ENCODE data around the gene IRX2.

GRCh38 chr5:2738156-2738699 lies 13.2 kb downstream of the IRX2 start:
- TF ChIP-seq, protein P1, sequence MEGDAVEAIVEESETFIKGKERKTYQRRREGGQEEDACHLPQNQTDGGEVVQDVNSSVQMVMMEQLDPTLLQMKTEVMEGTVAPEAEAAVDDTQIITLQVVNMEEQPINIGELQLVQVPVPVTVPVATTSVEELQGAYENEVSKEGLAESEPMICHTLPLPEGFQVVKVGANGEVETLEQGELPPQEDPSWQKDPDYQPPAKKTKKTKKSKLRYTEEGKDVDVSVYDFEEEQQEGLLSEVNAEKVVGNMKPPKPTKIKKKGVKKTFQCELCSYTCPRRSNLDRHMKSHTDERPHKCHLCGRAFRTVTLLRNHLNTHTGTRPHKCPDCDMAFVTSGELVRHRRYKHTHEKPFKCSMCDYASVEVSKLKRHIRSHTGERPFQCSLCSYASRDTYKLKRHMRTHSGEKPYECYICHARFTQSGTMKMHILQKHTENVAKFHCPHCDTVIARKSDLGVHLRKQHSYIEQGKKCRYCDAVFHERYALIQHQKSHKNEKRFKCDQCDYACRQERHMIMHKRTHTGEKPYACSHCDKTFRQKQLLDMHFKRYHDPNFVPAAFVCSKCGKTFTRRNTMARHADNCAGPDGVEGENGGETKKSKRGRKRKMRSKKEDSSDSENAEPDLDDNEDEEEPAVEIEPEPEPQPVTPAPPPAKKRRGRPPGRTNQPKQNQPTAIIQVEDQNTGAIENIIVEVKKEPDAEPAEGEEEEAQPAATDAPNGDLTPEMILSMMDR (IDR thresholded peaks at IDR 0.05 in 4 of 5, conservative IDR thresholded peaks at IDR 0.05 in 1 of 5) = no peak
- TF ChIP-seq POLR2A (IDR thresholded peaks at IDR 0.05) = no peak
